ENCODE data around the gene ZNF878. TPM values are rescaled to one million over a fixed set of nuclear protein-coding genes. Genes with fewer than 3 reads are reported as not detected.
A peak's percentile ranks its signal among the peaks of the same experiment; 100 is the strongest.
"Not testable (repeated sequence)": the region's sequence is repeated elsewhere in the genome, so short reads cannot be mapped to it uniquely, and the experiment has no call there.

The ZNF878 gene
- total RNA-seq, 4 donors from 2014 or later = 0.32 TPM; not detected in 3

- intact Hi-C loops (cut with DNase I; ENCODE audit: low total_unique reads) = no loop called here
- in situ Hi-C loops (cut with MboI; ENCODE audit: low pct_ligation_motif_present in 1 of 4, low pct_unique_long_range_greater_than_20kb in 1 of 4, low sequenced_read_pairs in 3 of 4) = no loop called here
- no peak for DNase-seq
- Histone ChIP-seq H3K4me3 (no peak overlapping the region), H3K4me1 (no peaks in the 10 kb centered on the region), H3K27me3 (no peaks in the 10 kb centered on the region), H3K27ac (no peak overlapping the region), H3K9me3 (peaks cover 93 to 99% of the 10 kb centered on the region in 2 donors), H3K36me3 (peaks cover 6 to 68% (median 40%) of the 10 kb centered on the region in 4 donors)
- TF ChIP-seq CTCF (IDR thresholded peaks at IDR 0.05) (no peak), EP300 (IDR thresholded peaks at IDR 0.05; ENCODE audit: low read depth) (no peak), POLR2AphosphoS5 (IDR thresholded peaks at IDR 0.05) (no peak), POLR2A (IDR thresholded peaks at IDR 0.05) (no peak)
- WGBS, 2 donors (ENCODE audit: low coverage in 1 of 2) = 83 to 95% methylated on average over 1 to 3 of the region's 3 CpGs
Observed at GRCh38 chr19:12077375-12077774, 24.6 kb upstream of the ZNF878 start.

- WGBS, 2 donors (ENCODE audit: low coverage in 1 of 2) = 87 to 100% methylated on average over 2 to 3 of the region's 3 CpGs
- H3K27me3 ChIP-seq; H3K4me3 ChIP-seq; in situ Hi-C loops (cut with MboI; ENCODE audit: low pct_ligation_motif_present in 1 of 4, low pct_unique_long_range_greater_than_20kb in 1 of 4, low sequenced_read_pairs in 3 of 4); H3K4me1 ChIP-seq; H3K27ac ChIP-seq; intact Hi-C loops (cut with DNase I; ENCODE audit: low total_unique reads); DNase-seq: not testable (repeated sequence)
- H3K9me3 ChIP-seq = peaks cover 98% of the 10 kb centered on the region in 2 donors
- peaks cover 6 to 75% (median 43%) of the 10 kb centered on the region in 4 donors for H3K36me3 ChIP-seq
Observed at GRCh38 chr19:12076331-12076730, 23.6 kb upstream of the ZNF878 start.

GRCh38 chr19:12075538-12076139 lies 22.9 kb upstream of the ZNF878 start:
- intact Hi-C loops (cut with DNase I; ENCODE audit: low total_unique reads) = no loop called here
- H3K4me3 ChIP-seq = peak overlapping the region in 1 of 4 donors; percentile 18
- DNase-seq = no peak
- H3K4me1 ChIP-seq = no peaks in the 10 kb centered on the region
- no peaks in the 10 kb centered on the region for H3K27me3 ChIP-seq
- in situ Hi-C loops (cut with MboI; ENCODE audit: low pct_ligation_motif_present in 1 of 4, low pct_unique_long_range_greater_than_20kb in 1 of 4, low sequenced_read_pairs in 3 of 4) = no loop called here
- H3K9me3 ChIP-seq = peaks cover 98% of the 10 kb centered on the region in 2 donors
- peaks cover 6 to 80% (median 45%) of the 10 kb centered on the region in 4 donors for H3K36me3 ChIP-seq
- WGBS, 2 donors (ENCODE audit: low coverage in 1 of 2) = 81 to 92% methylated on average over 2 to 3 of the region's 3 CpGs
- no peak overlapping the region for H3K27ac ChIP-seq
- TF ChIP-seq POLR2A (IDR thresholded peaks at IDR 0.05) = no peak

- H3K4me3 ChIP-seq = peak within 1 kb of the TSS; percentile 65 to 87 (median 80)
- H3K9me3 ChIP-seq = peaks cover 25 to 39% of the 10 kb centered on the region in 2 donors
- 2 to 25% methylated on average over 4 to 59 of the region's 66 CpGs for WGBS, 2 donors (ENCODE audit: low coverage in 1 of 2)
- no peaks in the 10 kb centered on the region for H3K27me3 ChIP-seq
- peaks cover 4 to 16% (median 6%) of the 10 kb centered on the region in 4 donors for H3K4me1 ChIP-seq
- intact Hi-C loops (cut with DNase I; ENCODE audit: low total_unique reads) (no loop called here), in situ Hi-C loops (cut with MboI; ENCODE audit: low pct_ligation_motif_present in 1 of 4, low pct_unique_long_range_greater_than_20kb in 1 of 4, low sequenced_read_pairs in 3 of 4) (no loop called here)
- DNase-seq = peak; percentile 98
- TF ChIP-seq EP300 (IDR thresholded peaks at IDR 0.05; ENCODE audit: low read depth) (no peak), CTCF (IDR thresholded peaks at IDR 0.05) (no peak), POLR2A (IDR thresholded peaks at IDR 0.05) (peak; percentile 97), POLR2AphosphoS5 (IDR thresholded peaks at IDR 0.05) (peak; percentile 95 to 98 (median 98))
- H3K27ac ChIP-seq = peak within 1 kb of the TSS; percentile 91 to 95 (median 92)
- H3K36me3 ChIP-seq = peaks cover 0 to 15% (median 5%) of the 10 kb centered on the region in 4 donors
Observed at GRCh38 chr19:12064590-12065538, 12.1 kb upstream of the ZNF878 start, which contains the start of gene ZNF844. Gene ZNF844, plus strand, starts transcription at chr19:12064731. Its CDS starts 143 bp downstream, at chr19:12064874.

- Histone ChIP-seq H3K4me1 (peaks cover 0 to 19% (median 17%) of the 10 kb centered on the region in 4 donors), H3K9me3 (no peaks in the 10 kb centered on the region), H3K4me3 (no peak overlapping the region), H3K36me3 (no peaks in the 10 kb centered on the region), H3K27ac (no peak overlapping the region), H3K27me3 (no peaks in the 10 kb centered on the region)
- TF ChIP-seq POLR2AphosphoS5 (IDR thresholded peaks at IDR 0.05) (no peak), CTCF (IDR thresholded peaks at IDR 0.05) (no peak), POLR2A (IDR thresholded peaks at IDR 0.05) (no peak), EP300 (IDR thresholded peaks at IDR 0.05; ENCODE audit: low read depth) (no peak)
- DNase-seq = no peak
- in situ Hi-C loops (cut with MboI; ENCODE audit: low pct_ligation_motif_present in 1 of 4, low pct_unique_long_range_greater_than_20kb in 1 of 4, low sequenced_read_pairs in 3 of 4) = loop anchor here in 3 of 4 donors (5.0 to 10.0 kb wide), 2 partner anchors 87 to 89 kb away; partner anchors contain the start of gene ZNF20 (in 3 of the 3)
- 76 to 80% methylated on average over 3 to 5 of the region's 5 CpGs for WGBS, 2 donors (ENCODE audit: low coverage in 1 of 2)
- intact Hi-C loops (cut with DNase I; ENCODE audit: low total_unique reads) = loop anchor here (5.0 kb wide), 1 partner anchor 87 kb away; the partner anchor contains the start of gene ZNF20
Observed at GRCh38 chr19:12055784-12056183, 3.0 kb upstream of the ZNF878 start.
